Stimulated activated CD4-positive, alpha-beta T cell treated with anti-CD3 and anti-CD28 coated beads, TNF-alpha, amount 100 ng/mL, for 24 hours (primary cell): ENCODE data around the gene GCK.

Source experiments
- DNase-seq, 3 experiments: peaks; one replicate each; pipeline ENCODE4 v3.0.0-alpha.2; 2020; ENCODE audit warnings: low read depth in 3 of 3

GCK gene

GRCh38 chr7:44189286-44189992 lies at the start of gene GCK:
Gene GCK, minus strand, starts transcription at chr7:44189439. Its CDS starts 486 bp downstream, at chr7:44188953.
- DNase-seq: no peak

GRCh38 chr7:44238116-44238695 lies 49.0 kb upstream of the GCK start:
- no peak for DNase-seq

- no peak for DNase-seq
Observed at GRCh38 chr7:44237696-44238095, 48.5 kb upstream of the GCK start.

GRCh38 chr7:44236333-44236728 lies 47.1 kb upstream of the GCK start:
- no peak for DNase-seq

- no peak for DNase-seq
Observed at GRCh38 chr7:44235582-44236332, 46.5 kb upstream of the GCK start.

GRCh38 chr7:44235066-44235465 lies 45.8 kb upstream of the GCK start:
- DNase-seq: no peak

- DNase-seq: no peak
Observed at GRCh38 chr7:44232901-44233715, 43.9 kb upstream of the GCK start.

- DNase-seq: no peak
Observed at GRCh38 chr7:44232396-44232795, 43.2 kb upstream of the GCK start.

- DNase-seq: no peak
Observed at GRCh38 chr7:44231088-44231487, 41.8 kb upstream of the GCK start.

- DNase-seq: no peak
Observed at GRCh38 chr7:44230286-44230685, 41.0 kb upstream of the GCK start.

- no peak for DNase-seq
Observed at GRCh38 chr7:44229546-44230105, 40.4 kb upstream of the GCK start.

GRCh38 chr7:44228571-44229350 lies 39.5 kb upstream of the GCK start:
- DNase-seq: no peak

GRCh38 chr7:44227911-44228310 lies 38.7 kb upstream of the GCK start:
- DNase-seq: no peak

- DNase-seq: no peak
Observed at GRCh38 chr7:44226396-44226753, 37.1 kb upstream of the GCK start.

- DNase-seq: no peak
Observed at GRCh38 chr7:44225566-44226395, 36.5 kb upstream of the GCK start.

GRCh38 chr7:44224974-44225565 lies 35.8 kb upstream of the GCK start:
- no peak for DNase-seq

- DNase-seq: no peak
Observed at GRCh38 chr7:44224080-44224973, 35.1 kb upstream of the GCK start.

GRCh38 chr7:44223362-44224079 lies 34.3 kb upstream of the GCK start:
- DNase-seq: no peak
